Upper lobe of left lung (tissue), 6 donors: Measurements from ENCODE around the gene BTN2A1. TPM values are rescaled to one million over a fixed set of nuclear protein-coding genes. Genes with fewer than 3 reads are reported as not detected.

ENCODE experiments used
- ATAC-seq, 2 donors: fragments of 200-7000 bp; cut with Tn5 transposase; one replicate each; pipeline ENCODE4 v1.9.1; 2022; ENCODE audit warnings: mild to moderate bottlenecking in 2 of 2, moderate library complexity in 2 of 2; ENCODE audit not compliant: low FRiP score in 2 of 2
- DNase-seq, 2 donors: peaks; one replicate each; pipeline ENCODE4 v3.0.0-alpha.2; 2019 to 2020
- H3K27ac ChIP-seq, 4 donors: fragments of 200-600 bp; sonication (generic); one replicate each; pipeline ENCODE4 v1.5.1; 2016 to 2019
- H3K27me3 ChIP-seq, 4 donors: fragments of 200-600 bp; sonication (generic); one replicate each; pipeline ENCODE4 v1.5.1; 2017 to 2019
- H3K36me3 ChIP-seq, 4 donors: fragments of 200-600 bp; sonication (generic); one replicate each; pipeline ENCODE4 v1.5.1; 2016 to 2019
- H3K4me1 ChIP-seq, 4 donors: fragments of 200-600 bp; sonication (generic); one replicate each; pipeline ENCODE4 v1.5.1; 2018 to 2019
- H3K4me3 ChIP-seq, 4 donors: fragments of 200-600 bp; sonication (generic); one replicate each; pipeline ENCODE4 v1.5.1; 2017 to 2019; ENCODE audit warnings: mild to moderate bottlenecking in 2 of 4, moderate library complexity in 1 of 4
- H3K9me3 ChIP-seq, 4 donors: fragments of 200-600 bp; sonication (generic); one replicate each; pipeline ENCODE4 v1.5.1; 2018 to 2019
- CTCF ChIP-seq, 6 experiments: fragments of 450-650 bp in 4 of 6; fragments of 200-600 bp in 2 of 6; sonication (generic) in 2 of 6; IDR thresholded peaks; one replicate each; pipeline ENCODE4 v1.5.1; 2016 to 2019; ENCODE audit warnings: antibody characterized with exemption in 6 of 6
- EP300 ChIP-seq, 4 donors: sonication (generic); formaldehyde crosslinking; IDR thresholded peaks; one replicate each; pipeline ENCODE4 v1.5.1; 2017; ENCODE audit warnings: antibody characterized with exemption in 4 of 4, control low read depth in 2 of 4
- POLR2A ChIP-seq, 4 donors: fragments of 450-650 bp; IDR thresholded peaks; one replicate each; pipeline ENCODE4 v1.5.1; 2016 to 2017; ENCODE audit warnings: antibody characterized with exemption in 4 of 4, mild to moderate bottlenecking in 2 of 4
- POLR2AphosphoS5 ChIP-seq, 2 donors: sonication (generic); formaldehyde crosslinking; IDR thresholded peaks; one replicate each; pipeline ENCODE4 v1.5.1; 2017; ENCODE audit warnings: antibody characterized with exemption in 2 of 2
- WGBS, 2 donors: methylation state at CpG; one replicate each; pipeline ENCODE4 v1.1.5; 2017 to 2018; 5-methylcytosine and 5-hydroxymethylcytosine counted together
- total RNA-seq, 6 donors: library from RNA; depleted of rRNA in 4 of 6; stranded (reverse); fragments of >200 nt in 4 of 6; gene quantifications; one replicate each; pipeline versions ENCODE4 v1.1.0 to v1.2.1, GENCODE V29; 2016 to 2021
- donor health status: DM: no; HTN: no; CAD: no; lungs with moderate emphysema.
- donor health status: DM: no; HTN: yes; CAD: no; lungs with severe emphysema.

Gene BTN2A1
- total RNA-seq, 6 donors from 2014 or later: 17.2 to 34.6 (median 21.2) TPM

GRCh38 chr6:26475823-26476729 lies 18.3 kb downstream of the BTN2A1 start:
- Histone ChIP-seq H3K4me1 (peaks cover 15 to 30% (median 19%) of the 10 kb centered on the region in 4 donors), H3K27me3 (no peaks in the 10 kb centered on the region), H3K4me3 (no peak overlapping the region), H3K9me3 (no peaks in the 10 kb centered on the region), H3K27ac (peak overlapping the region; percentile 33 to 96 (median 55)), H3K36me3 (no peaks in the 10 kb centered on the region)
- DNase-seq (no peak), ATAC-seq (no peak)
- TF ChIP-seq EP300 (IDR thresholded peaks at IDR 0.05) (no peak), POLR2A (IDR thresholded peaks at IDR 0.05) (no peak), POLR2AphosphoS5 (IDR thresholded peaks at IDR 0.05) (no peak), CTCF (IDR thresholded peaks at IDR 0.05) (no peak)
- WGBS, 2 donors: 83 to 91% methylated on average over 7 of the region's 7 CpGs

GRCh38 chr6:26476896-26477295 lies 19.1 kb downstream of the BTN2A1 start:
- DNase-seq: no peak
- Histone ChIP-seq H3K27ac (peak overlapping the region; percentile 33 to 73 (median 48)), H3K4me1 (peaks cover 15 to 30% (median 19%) of the 10 kb centered on the region in 4 donors)

GRCh38 chr6:26477426-26477825 lies 19.7 kb downstream of the BTN2A1 start:
- H3K27me3 ChIP-seq: no peaks in the 10 kb centered on the region
- peaks cover 15 to 30% (median 19%) of the 10 kb centered on the region in 4 donors for H3K4me1 ChIP-seq
- H3K4me3 ChIP-seq: no peak overlapping the region
- H3K36me3 ChIP-seq: no peaks in the 10 kb centered on the region
- ATAC-seq (no peak), DNase-seq (no peak)
- peak overlapping the region; percentile 33 to 73 (median 48) for H3K27ac ChIP-seq
- H3K9me3 ChIP-seq: no peaks in the 10 kb centered on the region
- no peak for TF ChIP-seq POLR2A (IDR thresholded peaks at IDR 0.05)
- no peak for TF ChIP-seq CTCF (IDR thresholded peaks at IDR 0.05)
- TF ChIP-seq EP300 (IDR thresholded peaks at IDR 0.05): no peak
- no peak for TF ChIP-seq POLR2AphosphoS5 (IDR thresholded peaks at IDR 0.05)
- 23 to 29% methylated on average over 1 of the region's 1 CpG for WGBS, 2 donors

More at GRCh38 chr6:26476896-26477295, 19.1 kb downstream of the BTN2A1 start:
- no peak for ATAC-seq
- H3K9me3 ChIP-seq: no peaks in the 10 kb centered on the region
- TF ChIP-seq EP300 (IDR thresholded peaks at IDR 0.05): no peak
- TF ChIP-seq POLR2AphosphoS5 (IDR thresholded peaks at IDR 0.05): no peak
- no peak for TF ChIP-seq POLR2A (IDR thresholded peaks at IDR 0.05)
- no peak for TF ChIP-seq CTCF (IDR thresholded peaks at IDR 0.05)
- no peaks in the 10 kb centered on the region for H3K36me3 ChIP-seq
- H3K4me3 ChIP-seq: no peak overlapping the region
- no peaks in the 10 kb centered on the region for H3K27me3 ChIP-seq
- WGBS, 2 donors: 81 to 83% methylated on average over 4 of the region's 4 CpGs

GRCh38 chr6:26478100-26478984 lies 20.6 kb downstream of the BTN2A1 start:
- H3K4me3 ChIP-seq: no peak overlapping the region

More at GRCh38 chr6:26478100-26478984, 20.6 kb downstream of the BTN2A1 start:
- H3K27me3 ChIP-seq: no peaks in the 10 kb centered on the region
- TF ChIP-seq CTCF (IDR thresholded peaks at IDR 0.05): no peak
- no peak for TF ChIP-seq EP300 (IDR thresholded peaks at IDR 0.05)
- no peak for TF ChIP-seq POLR2AphosphoS5 (IDR thresholded peaks at IDR 0.05)
- TF ChIP-seq POLR2A (IDR thresholded peaks at IDR 0.05): no peak
- DNase-seq: no peak
- H3K27ac ChIP-seq: peak overlapping the region in 3 of 4 donors; percentile 33 to 73 (median 49)
- H3K36me3 ChIP-seq: no peaks in the 10 kb centered on the region
- H3K9me3 ChIP-seq: no peaks in the 10 kb centered on the region
- WGBS, 2 donors: 95 to 96% methylated on average over 2 of the region's 2 CpGs
- H3K4me1 ChIP-seq: peaks cover 10 to 26% (median 16%) of the 10 kb centered on the region in 4 donors
- no peak for ATAC-seq
